ENCODE data around the gene VTI1A.

DNA sequence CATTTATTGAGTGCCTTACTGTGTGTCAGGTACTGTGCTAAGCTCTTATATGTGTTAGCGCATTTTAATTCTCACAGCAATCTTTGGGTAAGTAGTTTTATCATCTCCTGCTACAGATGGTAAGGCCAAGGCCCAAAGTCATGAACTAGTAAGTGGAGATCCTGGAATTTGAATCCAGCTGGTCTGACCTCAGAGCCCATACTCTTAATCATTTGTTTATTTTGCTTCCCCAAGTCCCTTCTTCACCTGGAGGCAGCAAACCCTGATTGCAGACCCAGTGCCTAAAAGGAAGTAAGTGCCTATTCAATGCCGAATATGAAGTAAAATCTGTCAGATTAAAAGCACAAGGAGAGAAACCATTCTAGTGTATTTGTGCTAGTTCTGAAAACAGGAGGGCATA is 320.1 kb downstream of the VTI1A start:
- TF ChIP-seq, protein P1, sequence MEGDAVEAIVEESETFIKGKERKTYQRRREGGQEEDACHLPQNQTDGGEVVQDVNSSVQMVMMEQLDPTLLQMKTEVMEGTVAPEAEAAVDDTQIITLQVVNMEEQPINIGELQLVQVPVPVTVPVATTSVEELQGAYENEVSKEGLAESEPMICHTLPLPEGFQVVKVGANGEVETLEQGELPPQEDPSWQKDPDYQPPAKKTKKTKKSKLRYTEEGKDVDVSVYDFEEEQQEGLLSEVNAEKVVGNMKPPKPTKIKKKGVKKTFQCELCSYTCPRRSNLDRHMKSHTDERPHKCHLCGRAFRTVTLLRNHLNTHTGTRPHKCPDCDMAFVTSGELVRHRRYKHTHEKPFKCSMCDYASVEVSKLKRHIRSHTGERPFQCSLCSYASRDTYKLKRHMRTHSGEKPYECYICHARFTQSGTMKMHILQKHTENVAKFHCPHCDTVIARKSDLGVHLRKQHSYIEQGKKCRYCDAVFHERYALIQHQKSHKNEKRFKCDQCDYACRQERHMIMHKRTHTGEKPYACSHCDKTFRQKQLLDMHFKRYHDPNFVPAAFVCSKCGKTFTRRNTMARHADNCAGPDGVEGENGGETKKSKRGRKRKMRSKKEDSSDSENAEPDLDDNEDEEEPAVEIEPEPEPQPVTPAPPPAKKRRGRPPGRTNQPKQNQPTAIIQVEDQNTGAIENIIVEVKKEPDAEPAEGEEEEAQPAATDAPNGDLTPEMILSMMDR (conservative IDR thresholded peaks at IDR 0.05; ENCODE audit: low read depth, low read length), result no peak
- TF ChIP-seq MAZ (IDR thresholded peaks at IDR 0.05; ENCODE audit: borderline replicate concordance, low read depth, low read length) (no peak), RCOR1 (IDR thresholded peaks at IDR 0.05; ENCODE audit: insufficient replicate concordance, low read length) (no peak), POLR2A (IDR thresholded peaks at IDR 0.05; ENCODE audit: low read depth, low read length) (no peak), SMC3 (IDR thresholded peaks at IDR 0.05; ENCODE audit: low read depth, low read length) (no peak)

Measured in IMR-90 (cell line).